ENCODE data around the gene SMTN. TPM values are rescaled to one million over a fixed set of nuclear protein-coding genes. Genes with fewer than 3 reads are reported as not detected.
"Not testable (repeated sequence)": the region's sequence is repeated elsewhere in the genome, so short reads cannot be mapped to it uniquely, and the experiment has no call there.

The SMTN gene
- total RNA-seq, 4 donors from 2014 or later, result 171 to 341 (median 219) TPM

- WGBS, 2 donors (ENCODE audit: low coverage in 1 of 2), result 40 to 42% methylated on average over 1 to 4 of the region's 4 CpGs
- intact Hi-C loops (cut with DNase I; ENCODE audit: low total_unique reads) (loop anchor here (5.0 kb wide), 1 partner anchor 46 kb away; no protein-coding TSS in a partner anchor), in situ Hi-C loops (cut with MboI; ENCODE audit: low pct_ligation_motif_present in 1 of 4, low pct_unique_long_range_greater_than_20kb in 1 of 4, low sequenced_read_pairs in 3 of 4) (no loop called here)
- no peak for DNase-seq
- H3K4me1 ChIP-seq, result peaks cover 17 to 49% (median 29%) of the 10 kb centered on the region in 4 donors
- H3K36me3 ChIP-seq, result no peaks in the 10 kb centered on the region
- H3K27ac ChIP-seq, result peak overlapping the region; percentile 86 to 97 (median 96)
- no peak for TF ChIP-seq POLR2A (IDR thresholded peaks at IDR 0.05)
- TF ChIP-seq, protein P1, sequence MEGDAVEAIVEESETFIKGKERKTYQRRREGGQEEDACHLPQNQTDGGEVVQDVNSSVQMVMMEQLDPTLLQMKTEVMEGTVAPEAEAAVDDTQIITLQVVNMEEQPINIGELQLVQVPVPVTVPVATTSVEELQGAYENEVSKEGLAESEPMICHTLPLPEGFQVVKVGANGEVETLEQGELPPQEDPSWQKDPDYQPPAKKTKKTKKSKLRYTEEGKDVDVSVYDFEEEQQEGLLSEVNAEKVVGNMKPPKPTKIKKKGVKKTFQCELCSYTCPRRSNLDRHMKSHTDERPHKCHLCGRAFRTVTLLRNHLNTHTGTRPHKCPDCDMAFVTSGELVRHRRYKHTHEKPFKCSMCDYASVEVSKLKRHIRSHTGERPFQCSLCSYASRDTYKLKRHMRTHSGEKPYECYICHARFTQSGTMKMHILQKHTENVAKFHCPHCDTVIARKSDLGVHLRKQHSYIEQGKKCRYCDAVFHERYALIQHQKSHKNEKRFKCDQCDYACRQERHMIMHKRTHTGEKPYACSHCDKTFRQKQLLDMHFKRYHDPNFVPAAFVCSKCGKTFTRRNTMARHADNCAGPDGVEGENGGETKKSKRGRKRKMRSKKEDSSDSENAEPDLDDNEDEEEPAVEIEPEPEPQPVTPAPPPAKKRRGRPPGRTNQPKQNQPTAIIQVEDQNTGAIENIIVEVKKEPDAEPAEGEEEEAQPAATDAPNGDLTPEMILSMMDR (IDR thresholded peaks at IDR 0.05), result peak in 1 of 5 experiments; percentile 20
- H3K27me3 ChIP-seq, result no peaks in the 10 kb centered on the region
- H3K4me3 ChIP-seq, result peak overlapping the region; percentile 45 to 71 (median 56)
- H3K9me3 ChIP-seq, result no peaks in the 10 kb centered on the region
These were observed 25.0 kb downstream of the SMTN start for GRCh38 chr22:31106001-31106571.

- H3K4me1 ChIP-seq, result peaks cover 17 to 45% (median 29%) of the 10 kb centered on the region in 4 donors
- intact Hi-C loops (cut with DNase I; ENCODE audit: low total_unique reads) (loop anchor here (5.0 kb wide), 1 partner anchor 46 kb away; no protein-coding TSS in a partner anchor), in situ Hi-C loops (cut with MboI; ENCODE audit: low pct_ligation_motif_present in 1 of 4, low pct_unique_long_range_greater_than_20kb in 1 of 4, low sequenced_read_pairs in 3 of 4) (no loop called here)
- no peaks in the 10 kb centered on the region for H3K27me3 ChIP-seq
- no peaks in the 10 kb centered on the region for H3K9me3 ChIP-seq
- H3K4me3 ChIP-seq, result peak overlapping the region; percentile 45 to 71 (median 56)
- peak overlapping the region; percentile 86 to 97 (median 96) for H3K27ac ChIP-seq
- 11 to 51% methylated on average over 7 to 14 of the region's 14 CpGs for WGBS, 2 donors (ENCODE audit: low coverage in 1 of 2)
- no peak for DNase-seq
- TF ChIP-seq POLR2AphosphoS5 (IDR thresholded peaks at IDR 0.05) (no peak), EP300 (IDR thresholded peaks at IDR 0.05; ENCODE audit: low read depth) (no peak), POLR2A (IDR thresholded peaks at IDR 0.05) (no peak)
- TF ChIP-seq, protein P1 (IDR thresholded peaks at IDR 0.05), result no peak
- H3K36me3 ChIP-seq, result no peaks in the 10 kb centered on the region
These were observed 25.6 kb downstream of the SMTN start for GRCh38 chr22:31106731-31107177.

DNA sequence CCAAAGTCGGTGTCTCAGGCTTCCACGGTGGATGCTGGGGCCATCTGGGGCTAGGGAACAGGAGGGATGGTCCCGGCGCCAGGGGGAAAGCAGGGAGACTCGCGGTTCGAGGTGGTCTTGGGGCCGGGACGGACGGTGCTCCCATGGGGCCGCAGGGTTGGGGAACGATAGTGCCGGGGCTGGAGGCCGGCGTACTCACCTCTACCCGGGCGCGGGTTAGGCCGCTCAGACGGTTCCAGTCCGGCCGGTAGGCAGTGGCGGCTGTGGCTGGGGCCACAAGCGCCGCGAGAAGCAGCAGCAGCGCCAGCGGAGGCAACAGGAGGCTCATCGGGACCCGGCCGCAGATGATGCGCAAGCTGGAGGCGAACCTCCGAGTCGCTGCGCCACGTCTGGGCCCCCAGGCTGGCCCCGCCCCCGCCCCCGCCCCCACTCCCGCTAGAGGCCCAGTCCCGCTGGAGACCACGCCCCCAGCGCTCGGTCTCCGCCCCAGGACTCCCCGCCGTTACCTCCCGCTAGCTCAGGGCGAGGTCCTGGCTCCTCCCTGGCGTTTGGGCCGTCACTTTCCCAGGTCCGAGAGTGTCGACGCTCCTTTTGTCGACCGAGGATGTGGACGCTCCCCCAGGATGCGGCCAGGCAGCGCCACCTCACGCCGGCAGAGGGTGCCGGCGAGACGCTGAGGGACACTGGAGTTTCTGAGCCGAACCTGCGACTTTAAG lies 26.2 kb downstream of the SMTN start, which contains the start of gene SELENOM:
SELENOM (minus strand) TSS at position 391 of the 716 bp plus-strand sequence; CDS start at position 328, 63 bp downstream.
- DNase-seq, result peak; percentile 98
- Histone ChIP-seq H3K36me3 (no peaks in the 10 kb centered on the region), H3K4me1 (peaks cover 17 to 41% (median 27%) of the 10 kb centered on the region in 4 donors), H3K27ac (peak within 1 kb of the TSS; percentile 86 to 97 (median 96)), H3K27me3 (no peaks in the 10 kb centered on the region), H3K9me3 (no peaks in the 10 kb centered on the region), H3K4me3 (peak within 1 kb of the TSS; percentile 45 to 71 (median 56))
- in situ Hi-C loops (cut with MboI; ENCODE audit: low pct_ligation_motif_present in 1 of 4, low pct_unique_long_range_greater_than_20kb in 1 of 4, low sequenced_read_pairs in 3 of 4) (no loop called here), intact Hi-C loops (cut with DNase I; ENCODE audit: low total_unique reads) (loop anchor here (5.0 kb wide), 1 partner anchor 45 kb away; no protein-coding TSS in a partner anchor)
- TF ChIP-seq, protein P1 (IDR thresholded peaks at IDR 0.05), result peak; percentile 86 to 98 (median 92)
- no peak for TF ChIP-seq EP300 (IDR thresholded peaks at IDR 0.05; ENCODE audit: low read depth)
- peak; percentile 87 to 94 (median 90) for TF ChIP-seq POLR2AphosphoS5 (IDR thresholded peaks at IDR 0.05)
- TF ChIP-seq POLR2A (IDR thresholded peaks at IDR 0.05), result peak; percentile 73
- WGBS, 2 donors (ENCODE audit: low coverage in 1 of 2), result 0 to 3% methylated on average over 2 to 47 of the region's 67 CpGs

DNA sequence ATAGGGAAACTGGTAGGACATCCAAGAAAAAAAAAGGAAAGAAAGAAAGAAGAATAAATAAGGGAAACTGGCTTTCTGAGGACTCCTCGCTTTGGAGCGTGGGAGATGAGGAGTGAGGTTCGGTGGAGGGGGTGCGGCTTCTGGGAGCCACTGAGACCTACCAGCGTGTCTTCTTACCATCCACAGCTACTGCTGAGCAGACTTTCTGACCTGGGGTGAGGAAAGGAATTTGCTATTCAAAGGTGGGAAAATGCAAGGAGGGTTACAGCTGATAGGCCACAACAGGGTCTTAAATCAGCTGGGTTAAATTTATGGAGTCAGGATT lies 26.7 kb downstream of the SMTN start:
- intact Hi-C loops (cut with DNase I; ENCODE audit: low total_unique reads) (loop anchor here (5.0 kb wide), 1 partner anchor 44 kb away; no protein-coding TSS in a partner anchor), in situ Hi-C loops (cut with MboI; ENCODE audit: low pct_ligation_motif_present in 1 of 4, low pct_unique_long_range_greater_than_20kb in 1 of 4, low sequenced_read_pairs in 3 of 4) (no loop called here)
- WGBS, 2 donors (ENCODE audit: low coverage in 1 of 2), result 0 to 2% methylated on average over 5 of the region's 5 CpGs
- H3K4me1 ChIP-seq, result peaks cover 16 to 40% (median 25%) of the 10 kb centered on the region in 4 donors
- H3K27me3 ChIP-seq, result no peaks in the 10 kb centered on the region
- H3K36me3 ChIP-seq, result no peaks in the 10 kb centered on the region
- H3K27ac ChIP-seq, result peak overlapping the region; percentile 86 to 97 (median 93)
- no peak for DNase-seq
- TF ChIP-seq, protein P1 (IDR thresholded peaks at IDR 0.05), result peak in 1 of 5 experiments; percentile 7
- no peak for TF ChIP-seq EP300 (IDR thresholded peaks at IDR 0.05; ENCODE audit: low read depth)
- no peak for TF ChIP-seq POLR2A (IDR thresholded peaks at IDR 0.05)
- TF ChIP-seq POLR2AphosphoS5 (IDR thresholded peaks at IDR 0.05), result no peak
- no peaks in the 10 kb centered on the region for H3K9me3 ChIP-seq
- H3K4me3 ChIP-seq, result peak overlapping the region in 3 of 4 donors; percentile 15 to 60 (median 53)

GRCh38 chr22:31112547-31113091 lies 31.5 kb downstream of the SMTN start:
- intact Hi-C loops (cut with DNase I; ENCODE audit: low total_unique reads); in situ Hi-C loops (cut with MboI; ENCODE audit: low pct_ligation_motif_present in 1 of 4, low pct_unique_long_range_greater_than_20kb in 1 of 4, low sequenced_read_pairs in 3 of 4): not testable (repeated sequence)

More at GRCh38 chr22:31112547-31113091, 31.5 kb downstream of the SMTN start:
- H3K27ac ChIP-seq, H3K4me1 ChIP-seq, H3K36me3 ChIP-seq, DNase-seq, H3K27me3 ChIP-seq, H3K9me3 ChIP-seq, H3K4me3 ChIP-seq: not testable (repeated sequence)
- WGBS, 2 donors (ENCODE audit: low coverage in 1 of 2), result 93 to 100% methylated on average over 1 to 7 of the region's 7 CpGs
